WTC11 (cell line): ENCODE measurements around the gene ZNF506. TPM values are rescaled to one million over a fixed set of nuclear protein-coding genes. Genes with fewer than 3 reads are reported as not detected.
A peak's percentile ranks its signal among the peaks of the same experiment; 100 is the strongest.
"Not testable (repeated sequence)": the region's sequence is repeated elsewhere in the genome, so short reads cannot be mapped to it uniquely, and the experiment has no call there.

Source experiments
- ATAC-seq: fragments of 200-7000 bp; cut with Tn5 transposase; 2 replicates; pipeline ENCODE4 v1.10.0; 2021; ENCODE audit warnings: mild to moderate bottlenecking, moderate library complexity
- CTCF ChIA-PET: fragments of 300-600 bp; sonication (Branson Sonifier 250); formaldehyde crosslinking; loops from one replicate; lab custom pipeline; 2021; ENCODE audit warnings: antibody characterized with exemption; lab: Charles Lee
- POLR2A ChIA-PET: fragments of 350-600 bp; sonication (Branson Sonifier 250); formaldehyde crosslinking; loops from one replicate; lab custom pipeline; 2021; ENCODE audit warnings: antibody characterized with exemption; lab: Charles Lee
- DNase-seq: peaks from one replicate; pipeline ENCODE4 v3.0.0; 2021; ENCODE audit warnings: low spot score
- H3K27ac Mint-ChIP-seq: 2 replicates; pipeline ENCODE4 v1.8.0; 2021; ENCODE audit warnings: mixed read lengths
- H3K27me3 Mint-ChIP-seq: 2 replicates; pipeline ENCODE4 v1.8.0; 2021; ENCODE audit warnings: low read depth, mild to moderate bottlenecking, moderate library complexity, mixed read lengths
- H3K36me3 Mint-ChIP-seq: 2 replicates; pipeline ENCODE4 v1.8.0; 2021; ENCODE audit warnings: mixed read lengths
- H3K4me1 Mint-ChIP-seq: 2 replicates; pipeline ENCODE4 v1.8.0; 2022; ENCODE audit warnings: mixed read lengths
- H3K4me3 Mint-ChIP-seq: 2 replicates; pipeline ENCODE4 v1.8.0; 2021; ENCODE audit warnings: mild to moderate bottlenecking, moderate library complexity, mixed read lengths
- H3K9me3 Mint-ChIP-seq: 2 replicates; pipeline ENCODE4 v1.8.0; 2021; ENCODE audit warnings: mixed read lengths
- AFF4 ChIP-seq: sonication (generic); formaldehyde crosslinking; IDR thresholded peaks from 2 replicates; pipeline ENCODE4 v1.8.1; 2023; ENCODE audit warnings: mild to moderate bottlenecking, missing genetic modification reagents, borderline replicate concordance
- ATF2 ChIP-seq: sonication (generic); formaldehyde crosslinking; IDR thresholded peaks from 2 replicates; pipeline ENCODE4 v1.8.1; 2022; ENCODE audit warnings: low read depth, missing genetic modification reagents, borderline replicate concordance
- CBFB ChIP-seq: sonication (generic); formaldehyde crosslinking; IDR thresholded peaks from 2 replicates; pipeline ENCODE4 v1.8.1; 2022; ENCODE audit warnings: mild to moderate bottlenecking, low read depth, missing genetic modification reagents
- FOXP4 ChIP-seq: sonication (generic); formaldehyde crosslinking; IDR thresholded peaks from 2 replicates; pipeline ENCODE4 v1.8.0; 2022; ENCODE audit warnings: mild to moderate bottlenecking, missing genetic modification reagents
- GTF2I ChIP-seq: fragments of 250-450 bp; sonication (Bioruptor Pico); conservative IDR thresholded peaks from 2 replicates; pipeline ENCODE4 v1.4.0; 2021; ENCODE audit warnings: mild to moderate bottlenecking
- JUN ChIP-seq: sonication (generic); formaldehyde crosslinking; IDR thresholded peaks from 2 replicates; pipeline ENCODE4 v1.8.0; 2023; ENCODE audit warnings: mild to moderate bottlenecking, missing genetic modification reagents
- PRDM15 ChIP-seq: sonication (generic); formaldehyde crosslinking; IDR thresholded peaks from 2 replicates; pipeline ENCODE4 v1.8.0; 2022; ENCODE audit warnings: missing genetic modification reagents
- RELA ChIP-seq: sonication (generic); formaldehyde crosslinking; IDR thresholded peaks from 2 replicates; pipeline ENCODE4 v1.8.1; 2022; ENCODE audit warnings: missing genetic modification reagents, mild to moderate bottlenecking, borderline replicate concordance
- ZNF232 ChIP-seq: sonication (generic); formaldehyde crosslinking; IDR thresholded peaks from 2 replicates; pipeline ENCODE4 v1.8.0; 2022; ENCODE audit warnings: mild to moderate bottlenecking, missing genetic modification reagents
- ZNF396 ChIP-seq: fragments of 250-450 bp; sonication (Bioruptor Pico); IDR thresholded peaks from 2 replicates; pipeline ENCODE4 v1.8.0; 2021; ENCODE audit warnings: mild to moderate bottlenecking, moderate library complexity, borderline replicate concordance
- ZNF416 ChIP-seq: fragments of 250-450 bp; sonication (Bioruptor Pico); IDR thresholded peaks from 2 replicates; pipeline ENCODE4 v1.9.0; 2021; ENCODE audit warnings: mild to moderate bottlenecking, inconsistent platforms
- ZNF532 ChIP-seq: fragments of 250-450 bp; sonication (Bioruptor Pico); IDR thresholded peaks from 2 replicates; pipeline ENCODE4 v1.9.0; 2021; ENCODE audit warnings: mild to moderate bottlenecking, borderline replicate concordance
- ZNF671 ChIP-seq: fragments of 250-450 bp; sonication (Bioruptor Pico); IDR thresholded peaks from 2 replicates; pipeline ENCODE4 v1.8.0; 2021; ENCODE audit warnings: mild to moderate bottlenecking
- total RNA-seq: library from RNA; stranded (reverse); gene quantifications from 3 replicates; pipeline ENCODE4 v1.2.3, GENCODE V29; 2021

The ZNF506 gene
- total RNA-seq, 1 experiment from 2014 or later, result 20.8 TPM

- Mint-ChIP-seq H3K27me3 (no peaks in the 10 kb centered on the region), H3K9me3 (no peaks in the 10 kb centered on the region), H3K36me3 (peaks cover 34% of the 10 kb centered on the region)
- TF ChIP-seq ZNF232 (CRISPR knock-in tag), result no peak
- no peak for TF ChIP-seq ZNF671 (CRISPR knock-in tag)
- TF ChIP-seq FOXP4 (CRISPR knock-in tag), result no peak
- TF ChIP-seq CBFB (CRISPR knock-in tag), result no peak
- TF ChIP-seq GTF2I (CRISPR knock-in tag), result no peak
- no peak for TF ChIP-seq ZNF396 (CRISPR knock-in tag)
- no peak for TF ChIP-seq ZNF532
- TF ChIP-seq JUN (CRISPR knock-in tag), result no peak
- no peak for TF ChIP-seq RELA (CRISPR knock-in tag)
- TF ChIP-seq ATF2, result no peak
- no peak for TF ChIP-seq AFF4 (CRISPR knock-in tag)
- no peak for TF ChIP-seq ZNF416
- TF ChIP-seq PRDM15 (CRISPR knock-in tag), result no peak
- TF ChIP-seq, all 79 proteins: peak for 0
- peak overlapping the region; percentile 27; the same call in 1 of the 2 replicates for H3K4me3 Mint-ChIP-seq
- no peak overlapping the region; the same call in 1 of the 2 replicates for H3K27ac Mint-ChIP-seq
- no peak for ATAC-seq
- H3K4me1 Mint-ChIP-seq, result peaks cover 19% of the 10 kb centered on the region
- ChIA-PET CTCF (no interaction called here), POLR2A (interaction anchor here (0.6 kb wide), 1 partner anchor 294 kb away, joined by 3 read pairs; no protein-coding TSS in a partner anchor)
- DNase-seq, result no peak
Observed at GRCh38 chr19:19858751-19859150, 37.2 kb upstream of the ZNF506 start.

- H3K27ac Mint-ChIP-seq, H3K9me3 Mint-ChIP-seq, H3K4me3 Mint-ChIP-seq, ATAC-seq, H3K4me1 Mint-ChIP-seq, DNase-seq, H3K27me3 Mint-ChIP-seq: not testable (repeated sequence)
- peaks cover 12% of the 10 kb centered on the region for H3K36me3 Mint-ChIP-seq
- CTCF ChIA-PET, result interaction anchor here (0.6 kb wide), 1 partner anchor 79 kb away, joined by 3 read pairs; no protein-coding TSS in a partner anchor
- POLR2A ChIA-PET, result interaction anchor here (0.8 kb wide), 1 partner anchor 49 kb away, joined by 3 read pairs; the partner anchor contains the start of gene ZNF93
Observed at GRCh38 chr19:19851740-19852139, 30.2 kb upstream of the ZNF506 start.
